Chondrocyte (in vitro differentiated cells): ENCODE data around the gene VKORC1. TPM values are rescaled to one million over a fixed set of nuclear protein-coding genes. Genes with fewer than 3 reads are reported as not detected.

ENCODE experiments used
- DNase-seq: peaks from one replicate; pipeline ENCODE4 v3.0.0; 2021; ENCODE audit warnings: mixed read lengths, low spot score
- H3K27ac Mint-ChIP-seq: one replicate; pipeline ENCODE4 v1.8.0; 2021; ENCODE audit warnings: mild to moderate bottlenecking, moderate library complexity, mixed read lengths; ENCODE audit not compliant: unreplicated experiment
- H3K27me3 Mint-ChIP-seq: 2 replicates; pipeline ENCODE4 v1.8.0; 2021; ENCODE audit warnings: low read depth, mixed read lengths
- H3K36me3 Mint-ChIP-seq: 2 replicates; pipeline ENCODE4 v1.8.0; 2021; ENCODE audit warnings: low read depth, mixed read lengths
- H3K4me1 Mint-ChIP-seq: 2 replicates; pipeline ENCODE4 v1.8.0; 2021; ENCODE audit warnings: low read depth, mild to moderate bottlenecking, mixed read lengths
- H3K4me3 Mint-ChIP-seq: one replicate; pipeline ENCODE4 v1.8.0; 2021; ENCODE audit warnings: mild to moderate bottlenecking, moderate library complexity, mixed read lengths; ENCODE audit not compliant: unreplicated experiment
- H3K9me3 Mint-ChIP-seq: 2 replicates; pipeline ENCODE4 v1.8.0; 2021; ENCODE audit warnings: low read depth, mixed read lengths
- CTCF ChIP-seq: fragments of 200-600 bp; sonication (generic); IDR thresholded peaks from 2 replicates; pipeline ENCODE4 v1.5.0; 2021; ENCODE audit warnings: antibody characterized with exemption, mild to moderate bottlenecking, moderate library complexity
- total RNA-seq: library from RNA; stranded (reverse); gene quantifications from 3 replicates; pipeline ENCODE4 v1.2.1, GENCODE V29; 2021

Gene VKORC1
- total RNA-seq, 1 donor from 2014 or later, result 199 TPM

- no peak for DNase-seq
- no peak overlapping the region for H3K4me3 Mint-ChIP-seq
These were observed 11.5 kb downstream of the VKORC1 start for GRCh38 chr16:31083081-31083480.

GRCh38 chr16:31082368-31083045 lies 12.1 kb downstream of the VKORC1 start:
- peaks cover 17% of the 10 kb centered on the region for H3K36me3 Mint-ChIP-seq
- DNase-seq, result no peak
- H3K9me3 Mint-ChIP-seq, result no peaks in the 10 kb centered on the region
- H3K27ac Mint-ChIP-seq, result peak overlapping the region; percentile 63
- TF ChIP-seq CTCF, result no peak
- H3K4me1 Mint-ChIP-seq, result peaks cover 7% of the 10 kb centered on the region
- H3K4me3 Mint-ChIP-seq, result no peak overlapping the region
- no peaks in the 10 kb centered on the region for H3K27me3 Mint-ChIP-seq

More at GRCh38 chr16:31083081-31083480, 11.5 kb downstream of the VKORC1 start:
- no peak for TF ChIP-seq CTCF
- Mint-ChIP-seq H3K27me3 (no peaks in the 10 kb centered on the region), H3K4me1 (peaks cover 7% of the 10 kb centered on the region), H3K9me3 (no peaks in the 10 kb centered on the region), H3K27ac (peak overlapping the region; percentile 22), H3K36me3 (peaks cover 12% of the 10 kb centered on the region)

- no peak for DNase-seq
- Mint-ChIP-seq H3K36me3 (peaks cover 17% of the 10 kb centered on the region), H3K4me1 (peaks cover 7% of the 10 kb centered on the region), H3K4me3 (no peak overlapping the region), H3K27ac (peak overlapping the region; percentile 63), H3K9me3 (no peaks in the 10 kb centered on the region), H3K27me3 (no peaks in the 10 kb centered on the region)
- no peak for TF ChIP-seq CTCF
These were observed 12.9 kb downstream of the VKORC1 start for GRCh38 chr16:31081428-31082351.

GRCh38 chr16:31080756-31081419 lies 13.7 kb downstream of the VKORC1 start:
- TF ChIP-seq CTCF, result no peak
- Mint-ChIP-seq H3K4me3 (no peak overlapping the region), H3K27ac (no peak overlapping the region), H3K4me1 (peaks cover 8% of the 10 kb centered on the region), H3K27me3 (no peaks in the 10 kb centered on the region), H3K36me3 (peaks cover 14% of the 10 kb centered on the region), H3K9me3 (no peaks in the 10 kb centered on the region)
- DNase-seq, result no peak
